ENCODE results near the gene FLT3LG. TPM values are rescaled to one million over a fixed set of nuclear protein-coding genes. Genes with fewer than 3 reads are reported as not detected.

FLT3LG gene
- total RNA-seq, 4 donors from 2014 or later = 2.8 to 7.3 (median 6.3) TPM

- no peaks in the 10 kb centered on the region for H3K9me3 ChIP-seq
- H3K4me1 ChIP-seq = peaks cover 0 to 4% of the 10 kb centered on the region in 2 donors
- H3K27me3 ChIP-seq = no peaks in the 10 kb centered on the region
- no peak overlapping the region for H3K4me3 ChIP-seq (replicated peaks in 1 of 3)
- 39 to 40% methylated on average over 8 of the region's 8 CpGs for WGBS, 2 donors
- peak; percentile 33 to 46 for DNase-seq
- intact Hi-C loops (cut with DNase I) = no loop called here
- no peak for TF ChIP-seq POLR2A (IDR thresholded peaks at IDR 0.05)
- TF ChIP-seq, protein P1, sequence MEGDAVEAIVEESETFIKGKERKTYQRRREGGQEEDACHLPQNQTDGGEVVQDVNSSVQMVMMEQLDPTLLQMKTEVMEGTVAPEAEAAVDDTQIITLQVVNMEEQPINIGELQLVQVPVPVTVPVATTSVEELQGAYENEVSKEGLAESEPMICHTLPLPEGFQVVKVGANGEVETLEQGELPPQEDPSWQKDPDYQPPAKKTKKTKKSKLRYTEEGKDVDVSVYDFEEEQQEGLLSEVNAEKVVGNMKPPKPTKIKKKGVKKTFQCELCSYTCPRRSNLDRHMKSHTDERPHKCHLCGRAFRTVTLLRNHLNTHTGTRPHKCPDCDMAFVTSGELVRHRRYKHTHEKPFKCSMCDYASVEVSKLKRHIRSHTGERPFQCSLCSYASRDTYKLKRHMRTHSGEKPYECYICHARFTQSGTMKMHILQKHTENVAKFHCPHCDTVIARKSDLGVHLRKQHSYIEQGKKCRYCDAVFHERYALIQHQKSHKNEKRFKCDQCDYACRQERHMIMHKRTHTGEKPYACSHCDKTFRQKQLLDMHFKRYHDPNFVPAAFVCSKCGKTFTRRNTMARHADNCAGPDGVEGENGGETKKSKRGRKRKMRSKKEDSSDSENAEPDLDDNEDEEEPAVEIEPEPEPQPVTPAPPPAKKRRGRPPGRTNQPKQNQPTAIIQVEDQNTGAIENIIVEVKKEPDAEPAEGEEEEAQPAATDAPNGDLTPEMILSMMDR (IDR thresholded peaks at IDR 0.05) = peak; percentile 18 to 57 (median 48)
- no peaks in the 10 kb centered on the region for H3K36me3 ChIP-seq
- H3K27ac ChIP-seq = no peak overlapping the region
Observed at GRCh38 chr19:49506575-49507105, 32.6 kb downstream of the FLT3LG start.

DNA sequence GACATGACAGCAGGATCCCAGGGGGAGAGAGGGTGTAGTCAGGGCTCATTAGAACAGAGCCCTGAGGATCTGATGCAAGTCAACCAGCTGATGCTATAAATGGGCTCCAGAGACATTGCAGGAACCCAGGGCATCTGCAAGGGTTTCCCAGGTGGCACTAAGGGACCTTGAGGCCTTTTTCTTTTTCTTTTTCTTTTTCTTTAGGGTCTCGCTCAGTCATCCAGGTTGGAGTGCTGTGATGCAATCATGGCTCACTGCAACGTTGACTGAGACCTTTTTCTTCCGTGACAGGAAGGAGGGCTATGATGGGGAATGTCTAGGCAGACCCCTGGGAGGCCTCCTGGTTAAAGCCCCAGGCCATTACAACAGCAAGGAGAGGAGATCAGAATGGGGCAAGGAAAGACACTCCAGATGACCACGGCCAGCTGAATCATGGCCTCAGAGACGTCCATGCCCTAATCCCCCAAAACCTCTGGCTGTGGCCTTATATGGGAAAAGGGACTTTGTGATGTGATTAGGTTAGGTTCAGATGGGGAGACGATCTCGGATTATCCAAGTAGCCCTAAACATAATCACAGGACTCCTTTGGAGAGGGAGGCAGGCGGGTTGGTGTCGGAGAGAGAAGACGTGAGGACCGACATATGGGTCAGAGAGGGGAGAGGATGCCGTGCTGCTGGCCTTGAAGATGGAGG is 33.9 kb downstream of the FLT3LG start:
- intact Hi-C loops (cut with DNase I) = no loop called here

GRCh38 chr19:49512970-49513745 is 39.1 kb downstream of the FLT3LG start:
- intact Hi-C loops (cut with DNase I) = no loop called here
- H3K4me3 ChIP-seq (replicated peaks in 1 of 3) = peak overlapping the region; percentile 12 to 89 (median 78)
- no peaks in the 10 kb centered on the region for H3K9me3 ChIP-seq
- H3K27me3 ChIP-seq = no peaks in the 10 kb centered on the region
- TF ChIP-seq, protein P1 (IDR thresholded peaks at IDR 0.05) = no peak
- TF ChIP-seq POLR2A (IDR thresholded peaks at IDR 0.05) = no peak
- H3K36me3 ChIP-seq = no peaks in the 10 kb centered on the region
- WGBS, 2 donors = 0 to 3% methylated on average over 24 to 31 of the region's 50 CpGs
- DNase-seq = peak; percentile 42 to 58
- peak overlapping the region; percentile 67 to 82 (median 82) for H3K27ac ChIP-seq
- H3K4me1 ChIP-seq = peaks cover 6 to 12% of the 10 kb centered on the region in 2 donors

More for the DNA sequence above, 33.9 kb downstream of the FLT3LG start:
- H3K27me3 ChIP-seq = no peaks in the 10 kb centered on the region
- TF ChIP-seq, protein P1 (IDR thresholded peaks at IDR 0.05) = no peak
- no peak for TF ChIP-seq POLR2A (IDR thresholded peaks at IDR 0.05)
- H3K4me1 ChIP-seq = peaks cover 4% of the 10 kb centered on the region in 2 donors
- no peak overlapping the region for H3K27ac ChIP-seq
- no peak overlapping the region for H3K4me3 ChIP-seq (replicated peaks in 1 of 3)
- 78 to 82% methylated on average over 12 of the region's 12 CpGs for WGBS, 2 donors
- DNase-seq = no peak
- no peaks in the 10 kb centered on the region for H3K36me3 ChIP-seq
- no peaks in the 10 kb centered on the region for H3K9me3 ChIP-seq

- no peaks in the 10 kb centered on the region for H3K27me3 ChIP-seq
- TF ChIP-seq, protein P1 (IDR thresholded peaks at IDR 0.05) = no peak
- no peak for TF ChIP-seq POLR2A (IDR thresholded peaks at IDR 0.05)
- H3K4me1 ChIP-seq = peaks cover 6 to 12% of the 10 kb centered on the region in 2 donors
- intact Hi-C loops (cut with DNase I) = no loop called here
- peak overlapping the region in 2 of 3 donors; percentile 82 for H3K27ac ChIP-seq
- DNase-seq = no peak
- no peaks in the 10 kb centered on the region for H3K9me3 ChIP-seq
- WGBS, 2 donors = 23 to 37% methylated on average over 10 of the region's 12 CpGs
- H3K4me3 ChIP-seq (replicated peaks in 1 of 3) = peak overlapping the region in 1 of 3 donors; percentile 78
- no peaks in the 10 kb centered on the region for H3K36me3 ChIP-seq
Observed at GRCh38 chr19:49513746-49514118, 39.7 kb downstream of the FLT3LG start.
